Muscle layer of duodenum (tissue), 2 donors: ENCODE measurements around the gene POSTN.

Source experiments
- H3K27ac ChIP-seq: one replicate; pipeline ENCODE4 v1.7.0; 2013; ENCODE audit warnings: mild to moderate bottlenecking, low read length
- H3K27me3 ChIP-seq: one replicate; pipeline ENCODE4 v1.7.0; 2013; ENCODE audit warnings: low read depth, mild to moderate bottlenecking, control low read depth, low read length
- H3K36me3 ChIP-seq, 2 donors: one replicate each; pipeline ENCODE4 v1.7.0; 2013; ENCODE audit warnings: low read length in 2 of 2, control low read depth in 1 of 2, mild to moderate bottlenecking in 1 of 2; ENCODE audit not compliant: insufficient read depth in 2 of 2, control insufficient read depth in 1 of 2
- H3K4me1 ChIP-seq, 2 donors: one replicate each; pipeline ENCODE4 v1.7.0; 2013; ENCODE audit warnings: low read length in 2 of 2, mild to moderate bottlenecking in 2 of 2, control low read depth in 1 of 2, moderate library complexity in 1 of 2; ENCODE audit not compliant: insufficient read depth in 2 of 2, control insufficient read depth in 1 of 2
- H3K4me3 ChIP-seq, 2 donors: one replicate each; pipeline ENCODE4 v1.7.0; 2013; ENCODE audit warnings: low read length in 2 of 2, low read depth in 1 of 2, mild to moderate bottlenecking in 1 of 2
- H3K9me3 ChIP-seq, 2 donors: one replicate each; pipeline ENCODE4 v1.7.0; 2013; ENCODE audit warnings: low read length in 2 of 2, control low read depth in 1 of 2, mild to moderate bottlenecking in 1 of 2; ENCODE audit not compliant: control insufficient read depth in 1 of 2
- donor health status: healthy.

The POSTN gene

GRCh38 chr13:37616131-37616530, 17.6 kb upstream of the POSTN start:
- no peaks in the 10 kb centered on the region for H3K9me3 ChIP-seq

GRCh38 chr13:37615276-37615675, 16.7 kb upstream of the POSTN start:
- no peak overlapping the region for H3K4me3 ChIP-seq
- H3K9me3 ChIP-seq: no peaks in the 10 kb centered on the region
- no peaks in the 10 kb centered on the region for H3K4me1 ChIP-seq
- no peaks in the 10 kb centered on the region for H3K36me3 ChIP-seq
- H3K27me3 ChIP-seq: no peaks in the 10 kb centered on the region
- no peak overlapping the region for H3K27ac ChIP-seq

More at GRCh38 chr13:37616131-37616530, 17.6 kb upstream of the POSTN start:
- Histone ChIP-seq H3K27ac (no peak overlapping the region), H3K36me3 (no peaks in the 10 kb centered on the region), H3K4me1 (no peaks in the 10 kb centered on the region), H3K4me3 (no peak overlapping the region), H3K27me3 (no peaks in the 10 kb centered on the region)

GRCh38 chr13:37613638-37614037, 15.1 kb upstream of the POSTN start:
- Histone ChIP-seq H3K36me3 (no peaks in the 10 kb centered on the region), H3K27me3 (no peaks in the 10 kb centered on the region), H3K27ac (no peak overlapping the region), H3K9me3 (no peaks in the 10 kb centered on the region), H3K4me1 (no peaks in the 10 kb centered on the region), H3K4me3 (no peak overlapping the region)

- H3K4me1 ChIP-seq: no peaks in the 10 kb centered on the region
These were observed 14.7 kb upstream of the POSTN start for GRCh38 chr13:37613236-37613635.

GRCh38 chr13:37608750-37609339, 10.3 kb upstream of the POSTN start:
- H3K27me3 ChIP-seq: no peaks in the 10 kb centered on the region
- no peaks in the 10 kb centered on the region for H3K9me3 ChIP-seq
- H3K4me1 ChIP-seq: no peaks in the 10 kb centered on the region
- no peak overlapping the region for H3K27ac ChIP-seq
- H3K36me3 ChIP-seq: no peaks in the 10 kb centered on the region
- no peak overlapping the region for H3K4me3 ChIP-seq

More at GRCh38 chr13:37613236-37613635, 14.7 kb upstream of the POSTN start:
- Histone ChIP-seq H3K36me3 (no peaks in the 10 kb centered on the region), H3K27ac (no peak overlapping the region), H3K9me3 (no peaks in the 10 kb centered on the region), H3K27me3 (no peaks in the 10 kb centered on the region), H3K4me3 (no peak overlapping the region)

GRCh38 chr13:37602733-37603381, 4.3 kb upstream of the POSTN start:
- H3K9me3 ChIP-seq: no peaks in the 10 kb centered on the region
- H3K36me3 ChIP-seq: no peaks in the 10 kb centered on the region

GRCh38 chr13:37601648-37602440, 3.3 kb upstream of the POSTN start:
- no peaks in the 10 kb centered on the region for H3K9me3 ChIP-seq
- no peak overlapping the region for H3K4me3 ChIP-seq
- no peak overlapping the region for H3K27ac ChIP-seq
- no peaks in the 10 kb centered on the region for H3K4me1 ChIP-seq
- H3K36me3 ChIP-seq: no peaks in the 10 kb centered on the region
- H3K27me3 ChIP-seq: no peaks in the 10 kb centered on the region

More at GRCh38 chr13:37602733-37603381, 4.3 kb upstream of the POSTN start:
- Histone ChIP-seq H3K27me3 (no peaks in the 10 kb centered on the region), H3K4me1 (no peaks in the 10 kb centered on the region), H3K27ac (no peak overlapping the region), H3K4me3 (no peak overlapping the region)

GRCh38 chr13:37599519-37599918, 951 bp upstream of the POSTN start:
- no peaks in the 10 kb centered on the region for H3K36me3 ChIP-seq
- H3K4me3 ChIP-seq: no peak overlapping the region
- H3K27me3 ChIP-seq: no peaks in the 10 kb centered on the region
- no peak overlapping the region for H3K27ac ChIP-seq
- H3K9me3 ChIP-seq: no peaks in the 10 kb centered on the region
- peaks cover 0 to 1% of the 10 kb centered on the region in 2 donors for H3K4me1 ChIP-seq

- no peaks in the 10 kb centered on the region for H3K9me3 ChIP-seq
- H3K4me1 ChIP-seq: peaks cover 0 to 5% of the 10 kb centered on the region in 2 donors
- H3K27ac ChIP-seq: no peak overlapping the region
- no peaks in the 10 kb centered on the region for H3K36me3 ChIP-seq
- H3K27me3 ChIP-seq: no peaks in the 10 kb centered on the region
- H3K4me3 ChIP-seq: peak overlapping the region; percentile 5 to 61
These were observed 1.0 kb downstream of the POSTN start for GRCh38 chr13:37597477-37598025.

- Histone ChIP-seq H3K27ac (no peak overlapping the region), H3K4me3 (peak overlapping the region; percentile 5 to 61), H3K4me1 (peaks cover 0 to 5% of the 10 kb centered on the region in 2 donors), H3K27me3 (no peaks in the 10 kb centered on the region), H3K36me3 (no peaks in the 10 kb centered on the region), H3K9me3 (no peaks in the 10 kb centered on the region)
These were observed 1.8 kb downstream of the POSTN start for GRCh38 chr13:37596805-37597204.

GRCh38 chr13:37595162-37595561, 3.4 kb downstream of the POSTN start:
- H3K4me1 ChIP-seq: peaks cover 0 to 5% of the 10 kb centered on the region in 2 donors
- H3K9me3 ChIP-seq: no peaks in the 10 kb centered on the region
- no peak overlapping the region for H3K4me3 ChIP-seq
- H3K36me3 ChIP-seq: no peaks in the 10 kb centered on the region
- no peak overlapping the region for H3K27ac ChIP-seq
- H3K27me3 ChIP-seq: no peaks in the 10 kb centered on the region
